A549 (cell line): ENCODE data around the gene RASGRF1. TPM values are rescaled to one million over a fixed set of nuclear protein-coding genes. Genes with fewer than 3 reads are reported as not detected.
"Not testable (repeated sequence)": the region's sequence is repeated elsewhere in the genome, so short reads cannot be mapped to it uniquely, and the experiment has no call there.

Experiments used
- ATAC-seq, 2 experiments: fragments of 200-7000 bp in 1 of 2; fragments of >200 bp in 1 of 2; cut with Nextera tagmentation in 1 of 2; cut with Tn5 transposase in 1 of 2; 3 replicates each; pipeline versions ENCODE4 v1.8.0 to v1.9.1; 2018 to 2020; ENCODE audit warnings: mild to moderate bottlenecking in 1 of 2, moderate library complexity in 1 of 2
- CTCF ChIA-PET: fragments of 300-600 bp; sonication (Branson Sonifier 250); formaldehyde crosslinking; extraction: SDS; loops from one replicate; lab custom pipeline; 2021; ENCODE audit warnings: antibody characterized with exemption, inconsistent platforms; lab: Yijun Ruan, JAX
- POLR2A ChIA-PET: fragments of 350-600 bp; formaldehyde crosslinking; extraction: SDS; loops from one replicate; lab custom pipeline; 2021; ENCODE audit warnings: antibody characterized with exemption, inconsistent platforms; lab: Yijun Ruan, JAX
- DNase-seq, 2 experiments: peaks; one replicate each; pipeline versions ENCODE4 v3.0.0 to v3.0.0-alpha.2; 2011 to 2016; ENCODE audit warnings: low read depth in 1 of 2, low spot score in 1 of 2
- FAIRE-seq: peaks from 2 replicates; lab custom pipeline; 2011; peaks lifted over from hg19 to GRCh38; lab: Jason Lieb, UNC
- H3K27ac ChIP-seq, 2 experiments: fragments of >200 bp; sonication (Bioruptor Twin); formaldehyde crosslinking; 3 replicates each; pipeline ENCODE4 v1.5.1; 2016 to 2017
- H3K4me1 ChIP-seq: fragments of >200 bp; sonication (Bioruptor Twin); formaldehyde crosslinking; 3 replicates; pipeline ENCODE4 v1.6.1; 2016
- H3K4me2 ChIP-seq: fragments of >200 bp; sonication (Bioruptor Twin); formaldehyde crosslinking; 3 replicates; pipeline ENCODE4 v1.6.1; 2016
- H3K4me3 ChIP-seq: fragments of >200 bp; sonication (Bioruptor Twin); formaldehyde crosslinking; 3 replicates; pipeline ENCODE4 v1.5.1; 2016
- H3K9me3 ChIP-seq: fragments of >200 bp; sonication (Bioruptor Twin); formaldehyde crosslinking; 3 replicates; pipeline ENCODE4 v1.6.1; 2016
- ATOH8 ChIP-seq: fragments of 250-450 bp; sonication (Bioruptor Pico); IDR thresholded peaks from 2 replicates; pipeline ENCODE4 v1.5.0; 2020; ENCODE audit warnings: low read depth, mild to moderate bottlenecking, moderate library complexity
- BCL3 ChIP-seq: fragments of >200 bp; sonication (Bioruptor Twin); formaldehyde crosslinking; IDR thresholded peaks from 3 replicates; pipeline ENCODE4 v1.6.1; 2016
- CEBPB ChIP-seq, 2 experiments: fragments of >200 bp in 1 of 2; sonication (Bioruptor Twin) in 1 of 2; formaldehyde crosslinking in 1 of 2; IDR thresholded peaks; 2 replicates each; pipeline ENCODE4 v1.6.1; 2012 to 2016
- EHF ChIP-seq: fragments of 250-450 bp; sonication (Bioruptor Pico); IDR thresholded peaks from 2 replicates; pipeline ENCODE4 v1.5.0; 2020; ENCODE audit warnings: mild to moderate bottlenecking
- ESRRA ChIP-seq: fragments of 150-350 bp; IDR thresholded peaks from 2 replicates; pipeline ENCODE4 v1.6.1; 2014; ENCODE audit warnings: mild to moderate bottlenecking, low read length, borderline replicate concordance
- HDAC2 ChIP-seq: fragments of 200-600 bp; sonication (generic); IDR thresholded peaks from 2 replicates; pipeline ENCODE4 v1.6.1; 2016
- HEYL ChIP-seq: fragments of 250-450 bp; sonication (Bioruptor Pico); IDR thresholded peaks from 2 replicates; pipeline ENCODE4 v1.8.0; 2021; ENCODE audit warnings: mild to moderate bottlenecking, moderate library complexity
- HMGXB4 ChIP-seq: fragments of 250-450 bp; sonication (Bioruptor Pico); IDR thresholded peaks from 2 replicates; pipeline ENCODE4 v1.5.0; 2021; ENCODE audit warnings: mild to moderate bottlenecking, moderate library complexity, borderline replicate concordance
- HOXA7 ChIP-seq: fragments of 250-450 bp; sonication (Bioruptor Pico); IDR thresholded peaks from 2 replicates; pipeline ENCODE4 v1.5.0; 2020; ENCODE audit warnings: mild to moderate bottlenecking, moderate library complexity
- HOXB13 ChIP-seq: fragments of 250-450 bp; sonication (Bioruptor Pico); IDR thresholded peaks from 2 replicates; pipeline ENCODE4 v1.5.0; 2020; ENCODE audit warnings: low read depth, mild to moderate bottlenecking, moderate library complexity
- JUN ChIP-seq, 2 experiments: fragments of >200 bp; sonication (Bioruptor Twin); formaldehyde crosslinking; IDR thresholded peaks; 2 replicates in 1 of 2; 3 replicates in 1 of 2; pipeline ENCODE4 v1.6.1; 2016 to 2017
- KDM1A ChIP-seq: fragments of 200-600 bp; sonication (generic); IDR thresholded peaks from 2 replicates; pipeline ENCODE4 v1.6.1; 2016; ENCODE audit warnings: low read depth, mild to moderate bottlenecking
- MAX ChIP-seq: IDR thresholded peaks from 2 replicates; pipeline ENCODE4 v1.6.1; 2012
- MAZ ChIP-seq: fragments of 150-350 bp; IDR thresholded peaks from 2 replicates; pipeline ENCODE4 v1.6.1; 2014; ENCODE audit warnings: antibody characterized with exemption, low read depth, low read length, borderline replicate concordance
- PHF8 ChIP-seq: fragments of 200-600 bp; sonication (generic); IDR thresholded peaks from 2 replicates; pipeline ENCODE4 v1.6.1; 2016; ENCODE audit warnings: low read depth, mild to moderate bottlenecking, antibody characterized with exemption, moderate library complexity, borderline replicate concordance
- RCOR1 ChIP-seq: fragments of 150-350 bp; IDR thresholded peaks from 2 replicates; pipeline ENCODE4 v1.6.1; 2014; ENCODE audit warnings: antibody characterized with exemption, low read length, low read depth
- RNF2 ChIP-seq: fragments of 200-600 bp; sonication (generic); IDR thresholded peaks from 2 replicates; pipeline ENCODE4 v1.6.1; 2016; ENCODE audit warnings: low read depth, mild to moderate bottlenecking, antibody characterized with exemption, moderate library complexity, borderline replicate concordance
- TP53 ChIP-seq: fragments of 250-450 bp; sonication (Bioruptor Pico); IDR thresholded peaks from 2 replicates; pipeline ENCODE4 v1.5.0; 2021; ENCODE audit warnings: mild to moderate bottlenecking, moderate library complexity
- ZFP36 ChIP-seq: fragments of 450-650 bp; IDR thresholded peaks from 2 replicates; pipeline ENCODE4 v1.6.1; 2014; ENCODE audit warnings: borderline replicate concordance; ENCODE audit not compliant: partially characterized antibody
- ZNF302 ChIP-seq: fragments of 250-450 bp; sonication (Bioruptor Pico); IDR thresholded peaks from 2 replicates; pipeline ENCODE4 v1.9.0; 2021; ENCODE audit warnings: inconsistent platforms, mild to moderate bottlenecking, moderate library complexity
- WGBS: methylation state at CpG from one replicate; pipeline ENCODE4 v1.1.6; 2017; ENCODE audit errors: missing lambda C conversion rate; 5-methylcytosine and 5-hydroxymethylcytosine counted together
- polyA plus RNA-seq, 4 experiments: library from polyadenylated mRNA; depleted of rRNA in 3 of 4; stranded (reverse); fragments of >200 nt; fragmentation: RNase III in 1 of 4; extraction: RNeasy Plus Mini Kit Qiagen cat#74134 plus additional on column Dnase treatment in 1 of 4; gene quantifications; 2 replicates in 3 of 4; 3 replicates in 1 of 4; pipeline ENCODE4 v1.2.3, GENCODE V29; 2011 to 2017

Gene RASGRF1
- polyA plus RNA-seq, 2 of the 4 experiments (the other 2 are of a cell fraction) = 0.13 to 0.21 TPM

GRCh38 chr15:79115986-79116665 is 25.5 kb upstream of the RASGRF1 start:
- ATAC-seq = no peak
- CTCF ChIA-PET = interaction anchor here (1.6 to 9.2 kb wide), 3 partner anchors 8 to 109 kb away, joined by 4 to 52 read pairs (median 5); no protein-coding TSS in a partner anchor
- Histone ChIP-seq H3K4me2 (no peak overlapping the region), H3K27ac (no peak overlapping the region), H3K9me3 (no peaks in the 10 kb centered on the region), H3K4me3 (no peak overlapping the region), H3K4me1 (no peaks in the 10 kb centered on the region)
- no peak for FAIRE-seq
- WGBS = 65% methylated on average over 7 of the region's 7 CpGs
- POLR2A ChIA-PET = no interaction called here
- TF ChIP-seq ZNF302 (CRISPR knock-in tag) (no peak), BCL3 (no peak), HOXA7 (CRISPR knock-in tag) (no peak), HDAC2 (no peak), ESRRA (no peak), TP53 (CRISPR knock-in tag) (no peak), JUN (IDR thresholded peaks at IDR 0.05) (no peak), EHF (no peak), MAX (no peak), KDM1A (no peak), CEBPB (IDR thresholded peaks at IDR 0.05) (no peak), ZFP36 (no peak), PHF8 (no peak), MAZ (no peak), HOXB13 (no peak)
- DNase-seq = no peak

GRCh38 chr15:79113831-79114230 is 23.3 kb upstream of the RASGRF1 start:
- Histone ChIP-seq H3K27ac (no peak overlapping the region), H3K9me3 (no peaks in the 10 kb centered on the region), H3K4me3 (no peak overlapping the region), H3K4me2 (no peak overlapping the region), H3K4me1 (no peaks in the 10 kb centered on the region)
- 1% methylated on average over 2 of the region's 2 CpGs for WGBS
- ChIA-PET CTCF (interaction anchor here (1.6 to 9.2 kb wide), 3 partner anchors 9 to 71 kb away, joined by 3 to 52 read pairs (median 7); no protein-coding TSS in a partner anchor), POLR2A (no interaction called here)
- no peak for TF ChIP-seq ATOH8 (CRISPR knock-in tag)
- TF ChIP-seq HEYL (CRISPR knock-in tag) = no peak
- no peak for TF ChIP-seq RNF2
- TF ChIP-seq RCOR1 = no peak
- TF ChIP-seq JUN (IDR thresholded peaks at IDR 0.05) = no peak
- no peak for TF ChIP-seq HMGXB4 (CRISPR knock-in tag)
- no peak for FAIRE-seq
- ATAC-seq = no peak
- no peak for DNase-seq

GRCh38 chr15:79111404-79111803 is 20.8 kb upstream of the RASGRF1 start:
- H3K27ac ChIP-seq, H3K9me3 ChIP-seq, DNase-seq, ATAC-seq, POLR2A ChIA-PET, FAIRE-seq, H3K4me2 ChIP-seq, H3K4me1 ChIP-seq, CTCF ChIA-PET, H3K4me3 ChIP-seq: not testable (repeated sequence)
